ENCODE results near the gene TTC28.

TTC28 gene

GRCh38 chr22:28001171-28001835 is 678.3 kb downstream of the TTC28 start:
- in situ Hi-C loops (cut with HindIII; ENCODE audit: low sequenced_read_pairs) = loop anchor here (25.0 kb wide), 1 partner anchor 586 kb away; no protein-coding TSS in a partner anchor

DNA sequence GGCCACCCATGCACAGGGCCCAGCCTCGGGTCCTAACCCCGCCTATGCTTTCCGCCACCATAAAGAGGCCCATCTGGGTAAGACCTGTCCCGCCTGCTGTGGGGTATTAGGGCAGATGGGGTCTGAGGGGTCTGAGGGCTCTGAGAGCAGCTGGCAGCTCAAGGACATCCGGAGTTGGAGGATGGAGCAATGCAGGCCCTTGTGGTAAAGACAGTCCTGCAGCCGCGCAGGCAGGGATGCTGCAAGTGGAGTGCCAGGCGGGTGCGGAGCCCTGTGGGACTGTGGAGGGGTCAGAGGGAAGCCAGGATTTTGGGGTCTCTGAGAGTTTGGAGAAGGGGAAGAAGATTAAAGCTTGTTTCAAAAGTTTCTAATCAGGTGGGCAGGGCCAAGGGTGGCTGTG is 679.3 kb downstream of the TTC28 start:
- in situ Hi-C loops (cut with HindIII; ENCODE audit: low sequenced_read_pairs) = loop anchor here (25.0 kb wide), 1 partner anchor 587 kb away; no protein-coding TSS in a partner anchor

DNA sequence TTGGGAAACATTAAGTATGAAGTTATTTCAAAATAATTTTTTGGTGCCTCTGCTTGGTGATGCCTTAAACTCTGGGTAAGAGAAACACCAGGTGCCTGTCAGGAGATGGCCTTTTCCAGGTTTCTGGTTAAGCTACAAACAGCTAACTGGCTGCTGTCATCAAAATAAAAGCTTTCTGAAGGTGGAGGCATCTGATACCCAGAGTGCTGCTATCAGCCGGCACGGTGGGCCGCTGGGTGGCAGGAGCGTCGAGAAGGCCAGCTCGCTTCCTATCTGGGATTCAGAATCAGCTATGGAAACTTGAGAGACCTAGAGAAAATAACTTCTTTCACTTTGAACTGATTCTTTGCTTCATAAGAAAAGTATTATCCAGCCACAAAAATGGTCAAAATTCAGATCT is 679.8 kb downstream of the TTC28 start:
- in situ Hi-C loops (cut with HindIII; ENCODE audit: low sequenced_read_pairs) = loop anchor here (25.0 kb wide), 1 partner anchor 587 kb away; no protein-coding TSS in a partner anchor

DNA sequence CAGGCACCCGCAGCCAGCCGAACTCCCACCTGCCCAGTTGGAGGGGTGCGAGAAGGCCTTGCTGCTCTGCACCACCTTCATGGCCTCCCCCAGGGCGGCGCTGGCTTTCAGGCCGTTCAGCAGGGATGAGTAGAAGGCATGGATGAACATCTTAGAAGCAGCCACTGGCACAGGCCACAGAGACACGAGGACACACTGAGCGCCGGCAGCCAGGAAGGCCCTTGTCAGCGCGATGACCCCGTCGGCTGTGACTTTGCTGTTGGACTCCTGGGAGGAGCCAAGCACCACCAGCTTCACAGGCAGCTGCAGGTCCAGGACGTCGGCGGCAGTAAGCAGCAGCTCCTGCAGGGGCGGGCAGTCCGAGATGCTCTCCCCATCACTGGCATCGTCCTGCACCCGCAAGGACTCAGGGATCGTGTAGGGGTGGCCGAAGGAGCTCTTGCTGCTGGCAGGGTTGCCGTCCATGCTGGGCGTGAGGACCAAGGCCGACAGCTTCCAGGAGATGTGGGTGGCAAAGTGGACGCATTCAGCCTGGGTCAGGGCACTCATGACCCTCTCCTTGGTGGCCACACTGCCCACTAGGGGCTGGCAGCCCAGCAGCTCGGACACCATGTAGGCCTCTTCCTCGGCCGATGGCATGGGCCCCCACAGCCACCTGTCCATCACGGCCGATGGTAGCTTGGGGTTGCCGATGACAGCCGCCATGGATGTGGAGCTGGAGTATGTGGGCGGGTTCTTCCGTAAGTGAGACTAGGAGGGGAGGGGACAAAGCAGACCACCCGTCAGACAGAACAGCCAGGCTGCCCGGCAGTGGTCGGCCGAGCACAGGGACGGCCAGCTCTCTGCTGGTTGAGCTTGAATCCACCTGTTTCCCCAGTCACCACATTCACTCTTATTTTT is 680.9 kb downstream of the TTC28 start:
- in situ Hi-C loops (cut with HindIII; ENCODE audit: low sequenced_read_pairs) = no loop called here

GRCh38 chr22:27997538-27997937 is 682.1 kb downstream of the TTC28 start:
- in situ Hi-C loops (cut with HindIII; ENCODE audit: low sequenced_read_pairs) = no loop called here

GRCh38 chr22:27996981-27997380 is 682.7 kb downstream of the TTC28 start:
- in situ Hi-C loops (cut with HindIII; ENCODE audit: low sequenced_read_pairs) = no loop called here

GRCh38 chr22:27996529-27996925 is 683.1 kb downstream of the TTC28 start:
- in situ Hi-C loops (cut with HindIII; ENCODE audit: low sequenced_read_pairs) = no loop called here

DNA sequence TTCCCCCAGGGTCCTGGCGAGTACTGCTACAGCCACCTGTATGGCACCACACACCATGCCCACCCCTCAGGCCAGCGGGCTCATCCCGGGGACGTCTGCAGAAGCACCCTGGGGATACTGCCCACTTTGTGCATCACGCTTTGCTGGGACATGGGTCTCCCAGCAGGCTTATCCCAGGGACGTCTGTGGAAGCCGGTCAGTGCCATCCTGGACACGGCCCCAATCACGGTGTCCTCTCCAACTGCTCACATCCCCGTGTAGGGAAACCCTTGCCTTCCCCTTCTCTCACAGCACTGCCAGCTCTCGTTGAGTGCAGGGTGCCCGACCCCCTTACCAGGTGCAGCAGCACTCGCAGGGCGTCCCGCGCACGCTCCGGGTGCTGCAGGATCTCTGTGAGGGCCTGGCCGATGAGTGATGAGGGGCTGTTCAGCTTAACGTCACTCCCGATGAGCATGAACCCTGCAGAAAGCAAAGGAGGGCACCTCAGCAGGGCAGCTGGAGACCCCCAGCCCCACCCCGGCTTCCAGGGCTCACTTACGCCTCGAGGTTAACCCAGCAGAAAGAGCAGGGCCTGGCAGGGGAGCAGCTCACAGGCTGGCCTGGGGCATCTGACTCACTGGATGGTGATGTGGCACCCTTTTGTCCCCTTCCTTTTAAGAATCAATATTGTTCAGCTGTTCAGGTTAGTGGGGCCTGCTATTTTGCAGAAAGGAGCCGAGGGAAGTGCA is 683.7 kb downstream of the TTC28 start:
- in situ Hi-C loops (cut with HindIII; ENCODE audit: low sequenced_read_pairs) = no loop called here

- in situ Hi-C loops (cut with HindIII; ENCODE audit: low sequenced_read_pairs) = no loop called here
Observed at GRCh38 chr22:27994481-27995331, 684.9 kb downstream of the TTC28 start.

GRCh38 chr22:27993774-27994350 is 685.8 kb downstream of the TTC28 start:
- in situ Hi-C loops (cut with HindIII; ENCODE audit: low sequenced_read_pairs) = no loop called here

DNA sequence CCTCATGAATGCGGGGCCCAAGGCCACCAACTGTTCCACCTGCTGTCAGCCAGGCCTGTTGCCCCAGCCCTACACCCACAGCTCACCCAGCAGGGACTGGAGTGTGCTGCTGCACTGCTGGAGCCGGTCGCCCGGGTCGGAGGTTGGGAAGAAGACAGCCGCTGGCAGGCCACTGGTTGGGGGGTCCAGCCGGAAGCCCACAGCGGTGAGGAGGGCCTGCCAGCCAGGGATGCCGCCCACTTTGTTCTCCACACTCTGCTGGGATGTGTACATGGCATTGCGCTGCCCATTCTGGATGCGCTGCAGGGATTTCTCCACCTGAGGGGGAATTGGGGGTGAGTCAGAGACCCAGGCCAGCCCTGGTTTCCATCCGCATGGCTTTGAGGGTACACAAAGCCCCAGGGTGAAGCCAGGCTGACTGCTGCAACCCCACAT is 686.4 kb downstream of the TTC28 start:
- in situ Hi-C loops (cut with HindIII; ENCODE audit: low sequenced_read_pairs) = no loop called here

DNA sequence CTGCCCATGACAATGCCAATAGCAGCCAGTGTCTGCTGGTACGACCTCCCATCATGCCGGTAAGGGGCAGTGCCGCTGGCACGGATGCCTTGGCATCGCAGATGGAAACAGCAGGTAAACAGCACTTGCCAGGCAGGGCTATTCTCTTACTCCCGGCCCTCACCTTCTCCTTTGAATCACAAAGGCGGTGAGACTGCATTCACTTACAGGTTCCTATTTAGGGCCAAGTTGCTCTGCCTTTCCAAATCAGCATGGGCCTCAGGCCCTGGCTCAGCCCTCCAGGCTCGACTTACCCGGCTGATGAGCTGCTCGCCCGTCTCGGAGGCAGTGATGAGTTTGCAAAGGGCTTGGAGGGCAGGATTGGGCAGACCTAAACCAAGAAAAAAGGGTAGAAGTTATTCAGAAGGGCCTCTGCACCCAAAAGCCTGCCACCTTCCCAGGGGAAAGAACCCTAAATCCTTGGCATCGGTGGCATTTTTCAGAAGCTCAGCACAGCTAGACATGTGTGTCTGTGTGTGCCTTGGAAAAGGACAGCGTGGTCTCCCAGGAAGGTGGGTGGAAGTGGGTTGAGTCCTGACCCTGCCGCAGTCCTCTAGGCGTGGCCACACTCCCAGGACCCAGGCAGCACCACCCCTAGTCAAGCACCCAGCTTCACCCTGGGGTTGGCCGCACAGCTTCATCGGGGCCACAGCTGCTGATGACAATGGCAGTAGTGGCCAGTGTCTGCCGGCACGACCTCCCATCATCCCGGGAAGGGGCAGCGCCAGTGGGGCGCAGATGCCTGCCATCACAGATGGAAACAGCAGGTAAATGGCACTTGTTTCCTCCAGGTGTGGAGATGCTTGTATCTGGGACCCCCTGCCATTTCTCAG is 687.1 kb downstream of the TTC28 start:
- in situ Hi-C loops (cut with HindIII; ENCODE audit: low sequenced_read_pairs) = no loop called here

GRCh38 chr22:27991586-27992293 is 687.9 kb downstream of the TTC28 start:
- in situ Hi-C loops (cut with HindIII; ENCODE audit: low sequenced_read_pairs) = no loop called here

GRCh38 chr22:27990879-27991278 is 688.8 kb downstream of the TTC28 start:
- in situ Hi-C loops (cut with HindIII; ENCODE audit: low sequenced_read_pairs) = no loop called here

DNA sequence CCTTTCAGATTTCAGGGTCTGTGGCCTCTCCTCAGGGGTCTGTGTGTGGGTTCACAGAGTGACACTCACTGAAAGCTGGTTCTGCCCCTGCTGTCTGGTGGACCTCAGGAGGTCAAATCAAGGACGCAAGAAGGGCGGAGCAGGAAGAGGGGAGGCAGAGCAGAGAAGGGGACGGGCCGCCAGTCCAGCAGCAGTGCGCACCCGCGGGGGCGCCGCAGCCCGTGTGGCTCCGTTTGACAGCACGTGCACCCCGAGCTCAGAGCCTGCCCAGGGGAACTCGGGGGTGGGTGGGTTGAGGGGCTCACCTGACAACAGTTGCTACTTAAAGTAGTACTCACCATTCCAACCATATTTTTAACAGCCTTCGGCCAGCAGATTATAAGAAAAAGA is 689.2 kb downstream of the TTC28 start:
- in situ Hi-C loops (cut with HindIII; ENCODE audit: low sequenced_read_pairs) = no loop called here

DNA sequence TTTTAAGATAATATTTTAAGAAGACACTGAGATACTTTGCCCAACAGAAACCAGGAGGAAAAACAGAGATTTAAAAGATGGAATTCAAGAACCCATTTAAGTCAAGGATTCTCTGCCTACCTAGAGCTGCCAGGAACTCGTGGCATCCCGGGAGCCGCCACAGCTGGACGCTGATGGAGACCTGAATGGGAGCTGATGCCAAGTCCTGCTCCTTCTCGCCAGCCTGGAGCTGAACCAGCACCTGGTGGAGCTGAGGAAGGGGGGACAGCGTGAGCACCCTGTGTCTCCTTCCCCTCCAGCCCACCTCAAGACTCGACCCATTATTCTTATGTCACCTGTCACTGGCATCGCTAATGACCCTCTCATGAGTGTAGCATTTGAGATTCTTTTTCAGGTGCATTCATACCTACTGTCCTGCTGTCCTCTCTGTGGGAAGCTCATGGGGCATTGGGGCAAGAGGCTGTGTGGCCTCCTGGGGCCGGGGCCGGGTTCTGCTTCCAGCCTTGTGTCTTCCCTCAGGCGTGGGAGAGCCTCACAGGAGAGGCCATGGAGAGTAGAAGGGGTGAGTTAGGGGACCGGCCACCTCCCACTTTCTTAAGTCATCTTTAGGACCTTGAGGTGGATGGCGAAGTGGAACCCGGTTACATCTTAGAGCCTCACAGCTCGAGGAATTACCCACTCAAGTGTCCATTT is 689.7 kb downstream of the TTC28 start:
- in situ Hi-C loops (cut with HindIII; ENCODE audit: low sequenced_read_pairs) = no loop called here

- in situ Hi-C loops (cut with HindIII; ENCODE audit: low sequenced_read_pairs) = no loop called here
Observed at GRCh38 chr22:27988704-27989103, 690.9 kb downstream of the TTC28 start.

- in situ Hi-C loops (cut with HindIII; ENCODE audit: low sequenced_read_pairs) = no loop called here
Observed at GRCh38 chr22:27987557-27987956, 692.1 kb downstream of the TTC28 start.
